Keratinocyte (primary cell): ENCODE results near the gene LGALS12. TPM values are rescaled to one million over a fixed set of nuclear protein-coding genes. Genes with fewer than 3 reads are reported as not detected.

Experiments
- DNase-seq: peaks from one replicate; pipeline ENCODE4 v3.0.0-alpha.2; 2011; ENCODE audit warnings: low read depth, missing footprints, low spot score
- FAIRE-seq: peaks from 2 replicates; lab custom pipeline; 2011; peaks lifted over from hg19 to GRCh38; lab: Jason Lieb, UNC
- H2AFZ ChIP-seq: 2 replicates; pipeline ENCODE4 v1.6.0; 2012; ENCODE audit warnings: low read length, control low read depth, inconsistent platforms; ENCODE audit not compliant: control insufficient read depth
- H3K27ac ChIP-seq: 2 replicates; pipeline ENCODE4 v1.5.1; 2011; ENCODE audit warnings: low read length; ENCODE audit not compliant: control insufficient read depth, insufficient read depth
- H3K27me3 ChIP-seq: 3 replicates; pipeline ENCODE4 v1.6.0; 2011; ENCODE audit warnings: low read length; ENCODE audit not compliant: control insufficient read depth, insufficient read depth; ENCODE audit errors: extremely low read depth
- H3K36me3 ChIP-seq, 2 experiments: 2 replicates in 1 of 2; 3 replicates in 1 of 2; pipeline ENCODE4 v1.5.1; 2011; ENCODE audit warnings: low read length in 2 of 2, mild to moderate bottlenecking in 1 of 2; ENCODE audit not compliant: control insufficient read depth in 2 of 2, insufficient read depth in 2 of 2; ENCODE audit errors: extremely low read depth in 1 of 2
- H3K4me1 ChIP-seq: 3 replicates; pipeline ENCODE4 v1.5.1; 2011; ENCODE audit warnings: low read length; ENCODE audit not compliant: control insufficient read depth, insufficient read depth; ENCODE audit errors: extremely low read depth
- H3K4me2 ChIP-seq: 3 replicates; pipeline ENCODE4 v1.6.0; 2011; ENCODE audit warnings: low read depth, low read length; ENCODE audit not compliant: control insufficient read depth, insufficient read depth; ENCODE audit errors: extremely low read depth
- H3K4me3 ChIP-seq, 3 experiments: fragments of 200-600 bp in 1 of 3; sonication (generic) in 1 of 3; 2 replicates in 2 of 3; 3 replicates in 1 of 3; pipeline ENCODE4 v1.5.1; 2011 to 2016; ENCODE audit warnings: low read length in 3 of 3, mild to moderate bottlenecking in 3 of 3, control low read depth in 2 of 3, inconsistent platforms in 1 of 3, low read depth in 1 of 3, mixed read lengths in 1 of 3, mixed run types in 1 of 3, moderate library complexity in 1 of 3; ENCODE audit not compliant: control insufficient read depth in 2 of 3, insufficient read depth in 2 of 3; ENCODE audit errors: extremely low read depth in 1 of 3
- H3K79me2 ChIP-seq: 2 replicates; pipeline ENCODE4 v1.6.0; 2012; ENCODE audit warnings: low read length; ENCODE audit not compliant: control insufficient read depth, insufficient read depth
- H3K9ac ChIP-seq: 3 replicates; pipeline ENCODE4 v1.6.0; 2011; ENCODE audit warnings: low read length; ENCODE audit not compliant: control insufficient read depth, insufficient read depth; ENCODE audit errors: extremely low read depth
- H3K9me1 ChIP-seq: 3 replicates; pipeline ENCODE4 v1.6.0; 2011; ENCODE audit warnings: low read length; ENCODE audit not compliant: control insufficient read depth, insufficient read depth; ENCODE audit errors: extremely low read depth
- H3K9me3 ChIP-seq: 2 replicates; pipeline ENCODE4 v1.5.1; 2012; ENCODE audit warnings: low read depth, low read length; ENCODE audit not compliant: control insufficient read depth
- H4K20me1 ChIP-seq: 3 replicates; pipeline ENCODE4 v1.6.0; 2011; ENCODE audit warnings: low read length; ENCODE audit not compliant: control insufficient read depth, insufficient read depth; ENCODE audit errors: extremely low read depth
- EZH2 ChIP-seq: IDR thresholded peaks from one replicate; pipeline ENCODE4 v1.6.1; 2012; ENCODE audit warnings: inconsistent platforms, mild to moderate bottlenecking, low read length, moderate library complexity
- dilution Hi-C: fragments of 300-500 bp; cut with MboI; formaldehyde crosslinking; loops from one replicate; pipeline ENCODE4 v1.7.0; 2020; ENCODE audit warnings: low sequenced_read_pairs; ENCODE audit not compliant: extremely low pct_ligation_motif_present
- polyA plus RNA-seq, 5 experiments: library from polyadenylated mRNA; depleted of rRNA in 3 of 5; stranded (reverse) in 3 of 5; stranded (forward) in 1 of 5; unstranded in 1 of 5; fragments of >200 nt; gene quantifications; 1 replicate in 1 of 5; 2 replicates in 3 of 5; 3 replicates in 1 of 5; pipeline versions ENCODE4 v1.2.1 to v1.2.3, GENCODE V29; 2011 to 2012; ENCODE audit warnings: missing spikeins in 2 of 5, low read depth in 1 of 5, low replicate concordance in 1 of 5
- TF ChIP-seq, protein P1 (sequence below), 3 experiments: IDR thresholded peaks in 1 of 3; conservative IDR thresholded peaks in 1 of 3; optimal IDR thresholded peaks in 1 of 3; 2 replicates in 2 of 3; 3 replicates in 1 of 3; pipeline versions ENCODE3 to v1.5.1; 2011; ENCODE audit warnings: low read length in 3 of 3, mild to moderate bottlenecking in 3 of 3, moderate library complexity in 2 of 3, control low read depth in 1 of 3, inconsistent platforms in 1 of 3; ENCODE audit not compliant: insufficient read depth in 2 of 3; ENCODE audit errors: extremely low read depth in 1 of 3

LGALS12 gene
- polyA plus RNA-seq, 1 donor (not counting 4 experiments of a cell fraction or from before 2014, with no cell fraction given), result not detected

DNA sequence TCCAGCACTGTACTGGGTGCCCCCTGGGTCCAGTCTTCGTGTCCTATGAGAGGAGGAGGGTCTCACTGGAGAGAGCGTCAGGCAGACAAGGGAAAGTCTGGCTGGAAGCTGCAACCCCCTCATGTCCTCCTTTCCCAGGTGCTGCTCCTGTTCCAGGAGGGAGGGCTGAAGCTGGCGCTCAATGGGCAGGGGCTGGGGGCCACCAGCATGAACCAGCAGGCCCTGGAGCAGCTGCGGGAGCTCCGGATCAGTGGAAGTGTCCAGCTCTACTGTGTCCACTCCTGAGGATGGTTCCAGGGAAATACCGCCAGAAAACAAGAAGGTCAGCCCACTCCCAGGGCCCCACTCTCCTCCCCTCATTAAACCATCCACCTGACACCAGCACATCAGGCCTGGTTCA, 10.2 kb downstream of the LGALS12 start:
- DNase-seq, result no peak
- Histone ChIP-seq H3K4me3 (no peak overlapping the region), H3K9me3 (no peaks in the 10 kb centered on the region)

DNA sequence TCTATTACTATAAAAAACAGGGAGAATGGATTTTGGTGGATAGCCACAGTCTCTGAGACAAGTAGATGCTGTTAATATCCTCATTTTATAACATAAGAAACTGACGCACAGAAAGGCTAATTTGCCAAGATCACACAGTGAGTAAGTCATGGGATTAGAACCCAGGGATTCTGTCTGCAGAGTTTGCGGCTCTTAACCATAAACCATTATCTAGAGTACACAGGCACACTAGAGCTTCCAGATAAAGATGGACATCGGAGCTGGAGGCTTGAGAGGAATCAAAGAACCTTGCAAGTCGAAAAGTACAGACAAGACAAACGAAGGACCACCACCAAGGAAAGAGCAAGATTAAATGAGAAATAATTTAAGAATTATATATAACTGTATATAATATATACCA, 11.3 kb downstream of the LGALS12 start:
- no peaks in the 10 kb centered on the region for H3K9me3 ChIP-seq
- H3K9ac ChIP-seq, result no peak overlapping the region
- no peaks in the 10 kb centered on the region for H3K79me2 ChIP-seq
- H3K4me3 ChIP-seq, result no peak overlapping the region
- DNase-seq (no peak), FAIRE-seq (no peak)
- dilution Hi-C loops, result no loop called here
- H3K36me3 ChIP-seq, result no peaks in the 10 kb centered on the region
- H3K4me1 ChIP-seq, result no peaks in the 10 kb centered on the region
- H2AFZ ChIP-seq, result no peak overlapping the region
- H4K20me1 ChIP-seq, result no peaks in the 10 kb centered on the region
- H3K27ac ChIP-seq, result no peak overlapping the region
- no peaks in the 10 kb centered on the region for H3K27me3 ChIP-seq
- no peaks in the 10 kb centered on the region for H3K9me1 ChIP-seq
- TF ChIP-seq, protein P1, sequence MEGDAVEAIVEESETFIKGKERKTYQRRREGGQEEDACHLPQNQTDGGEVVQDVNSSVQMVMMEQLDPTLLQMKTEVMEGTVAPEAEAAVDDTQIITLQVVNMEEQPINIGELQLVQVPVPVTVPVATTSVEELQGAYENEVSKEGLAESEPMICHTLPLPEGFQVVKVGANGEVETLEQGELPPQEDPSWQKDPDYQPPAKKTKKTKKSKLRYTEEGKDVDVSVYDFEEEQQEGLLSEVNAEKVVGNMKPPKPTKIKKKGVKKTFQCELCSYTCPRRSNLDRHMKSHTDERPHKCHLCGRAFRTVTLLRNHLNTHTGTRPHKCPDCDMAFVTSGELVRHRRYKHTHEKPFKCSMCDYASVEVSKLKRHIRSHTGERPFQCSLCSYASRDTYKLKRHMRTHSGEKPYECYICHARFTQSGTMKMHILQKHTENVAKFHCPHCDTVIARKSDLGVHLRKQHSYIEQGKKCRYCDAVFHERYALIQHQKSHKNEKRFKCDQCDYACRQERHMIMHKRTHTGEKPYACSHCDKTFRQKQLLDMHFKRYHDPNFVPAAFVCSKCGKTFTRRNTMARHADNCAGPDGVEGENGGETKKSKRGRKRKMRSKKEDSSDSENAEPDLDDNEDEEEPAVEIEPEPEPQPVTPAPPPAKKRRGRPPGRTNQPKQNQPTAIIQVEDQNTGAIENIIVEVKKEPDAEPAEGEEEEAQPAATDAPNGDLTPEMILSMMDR (optimal IDR thresholded peaks at IDR 0.05 in 1 of 3, IDR thresholded peaks at IDR 0.05 in 1 of 3, conservative IDR thresholded peaks at IDR 0.05 in 1 of 3; ENCODE audit: extremely low read depth in 1 of 3, insufficient read depth in 2 of 3, low read length in 3 of 3), result no peak
- no peak for TF ChIP-seq EZH2
- no peak overlapping the region for H3K4me2 ChIP-seq

More for the DNA sequence above, 10.2 kb downstream of the LGALS12 start:
- Histone ChIP-seq H3K9ac (no peak overlapping the region), H3K27me3 (no peaks in the 10 kb centered on the region), H3K36me3 (no peaks in the 10 kb centered on the region), H3K9me1 (no peaks in the 10 kb centered on the region), H3K4me2 (no peak overlapping the region), H3K79me2 (no peaks in the 10 kb centered on the region), H3K4me1 (no peaks in the 10 kb centered on the region), H2AFZ (no peak overlapping the region), H4K20me1 (no peaks in the 10 kb centered on the region), H3K27ac (no peak overlapping the region)
- dilution Hi-C loops, result no loop called here
- FAIRE-seq, result no peak
- TF ChIP-seq, protein P1 (optimal IDR thresholded peaks at IDR 0.05 in 1 of 3, IDR thresholded peaks at IDR 0.05 in 1 of 3, conservative IDR thresholded peaks at IDR 0.05 in 1 of 3; ENCODE audit: extremely low read depth in 1 of 3, insufficient read depth in 2 of 3, low read length in 3 of 3), result no peak
- no peak for TF ChIP-seq EZH2
